GM12891 (cell line): ENCODE results near the gene BMS1.
"Not testable (repeated sequence)": the region's sequence is repeated elsewhere in the genome, so short reads cannot be mapped to it uniquely, and the experiment has no call there.

ENCODE experiments used
- DNase-seq: peaks from one replicate; pipeline ENCODE4 v3.0.0; 2011; ENCODE audit warnings: low spot score; ENCODE audit not compliant: insufficient read length
- FAIRE-seq: peaks from 2 replicates; lab custom pipeline; 2011; peaks lifted over from hg19 to GRCh38; lab: Jason Lieb, UNC
- PAX5 ChIP-seq: IDR thresholded peaks from 2 replicates; pipeline ENCODE4 v1.6.1; 2011; ENCODE audit warnings: low read length, moderate library complexity, mild to moderate bottlenecking; ENCODE audit not compliant: insufficient read depth, severe bottlenecking
- POLR2A ChIP-seq: IDR thresholded peaks from 2 replicates; pipeline ENCODE4 v1.6.1; 2011; ENCODE audit warnings: low read depth, low read length, control low read depth
- POLR2AphosphoS5 ChIP-seq: IDR thresholded peaks from 2 replicates; pipeline ENCODE4 v1.6.1; 2011; ENCODE audit warnings: low read depth, low read length, control low read depth
- POU2F2 ChIP-seq: IDR thresholded peaks from 2 replicates; pipeline ENCODE4 v1.6.1; 2011; ENCODE audit warnings: low read depth, mild to moderate bottlenecking, control low read depth, low read length, moderate library complexity
- SPI1 ChIP-seq: IDR thresholded peaks from 2 replicates; pipeline ENCODE4 v1.6.1; 2011; ENCODE audit warnings: low read depth, low read length, control low read depth
- TAF1 ChIP-seq: IDR thresholded peaks from 2 replicates; pipeline ENCODE4 v1.6.1; 2011; ENCODE audit warnings: low read depth, low read length, control low read depth

Gene BMS1

DNA sequence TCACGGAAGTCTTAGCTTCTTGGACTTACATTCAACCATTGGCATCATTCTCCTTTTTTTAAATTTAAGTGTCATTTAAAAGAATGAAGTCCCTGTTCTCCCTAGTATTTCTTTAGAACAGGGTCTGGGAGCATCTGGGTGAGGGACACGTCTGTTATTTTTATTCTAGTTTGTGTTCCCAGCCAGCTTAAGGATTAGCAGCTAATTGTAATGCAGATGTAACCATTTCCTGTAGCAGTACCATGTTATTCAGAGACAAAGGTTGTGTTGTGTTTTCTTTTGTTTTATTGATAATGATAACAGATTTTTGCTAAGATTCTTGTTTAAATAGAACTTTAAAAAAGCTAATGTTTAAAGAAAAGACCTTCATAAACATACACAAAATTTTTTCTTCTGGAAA, 34.3 kb downstream of the BMS1 start:
- TF ChIP-seq TAF1 (no peak), PAX5 (no peak), POLR2AphosphoS5 (no peak), SPI1 (no peak), POU2F2 (no peak), POLR2A (no peak)
- FAIRE-seq, result no peak

GRCh38 chr10:42817417-42817816, 34.8 kb downstream of the BMS1 start:
- not testable (repeated sequence) for DNase-seq, FAIRE-seq

More for the DNA sequence above, 34.3 kb downstream of the BMS1 start:
- no peak for DNase-seq

DNA sequence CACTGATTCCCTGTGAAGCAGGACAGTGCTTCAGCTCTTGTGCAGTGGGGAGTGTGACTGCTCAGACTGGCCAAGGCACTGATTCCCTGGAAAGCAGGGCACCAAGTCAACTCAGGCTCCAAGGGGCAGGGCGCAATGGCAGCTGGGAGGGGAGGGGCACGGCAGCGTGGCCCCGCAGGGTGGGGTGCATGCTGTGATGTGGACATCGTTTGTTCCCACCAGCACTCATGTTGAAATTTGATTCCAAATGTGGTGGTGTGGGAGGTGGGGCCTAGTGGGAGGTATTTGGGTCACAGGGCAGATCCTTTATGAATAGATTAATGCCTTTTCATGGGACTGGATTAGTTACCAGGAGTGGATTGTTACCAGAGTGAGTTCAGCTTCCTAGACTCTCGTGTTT, 44.2 kb downstream of the BMS1 start:
- FAIRE-seq, result not testable (repeated sequence)

GRCh38 chr10:42827201-42827600, 44.6 kb downstream of the BMS1 start:
- no peak for DNase-seq
- no peak for FAIRE-seq

More for the DNA sequence above, 44.2 kb downstream of the BMS1 start:
- not testable (repeated sequence) for DNase-seq

DNA sequence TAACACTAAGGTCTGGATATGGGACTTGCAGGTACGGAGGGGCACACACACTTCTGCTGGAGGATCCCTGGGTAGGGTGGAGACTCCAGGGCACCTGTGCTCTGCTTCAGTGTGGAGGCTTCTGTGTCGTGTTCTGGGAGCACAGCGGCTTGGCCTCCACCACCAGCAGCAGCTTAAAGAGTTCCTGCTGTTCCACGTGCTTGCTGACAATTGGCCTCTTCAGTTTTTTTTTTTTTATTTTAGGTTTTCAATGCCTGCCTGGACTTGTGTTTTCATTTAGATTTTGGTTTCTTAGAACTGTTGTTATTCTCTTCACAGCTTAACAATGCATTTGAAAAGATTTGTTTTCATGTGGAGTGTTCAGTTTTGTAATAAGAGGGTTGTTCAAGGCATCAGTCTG, 45.8 kb downstream of the BMS1 start:
- DNase-seq, FAIRE-seq: not testable (repeated sequence)

More at GRCh38 chr10:42827201-42827600, 44.6 kb downstream of the BMS1 start:
- TF ChIP-seq SPI1, result no peak
- no peak for TF ChIP-seq POLR2AphosphoS5
- no peak for TF ChIP-seq PAX5
- no peak for TF ChIP-seq TAF1
- no peak for TF ChIP-seq POU2F2
- TF ChIP-seq POLR2A, result no peak

GRCh38 chr10:42830237-42830636, 47.6 kb downstream of the BMS1 start:
- no peak for DNase-seq
- TF ChIP-seq PAX5 (no peak), POLR2AphosphoS5 (no peak)
- FAIRE-seq, result no peak

GRCh38 chr10:42836096-42836495, 53.5 kb downstream of the BMS1 start:
- FAIRE-seq (no peak), DNase-seq (no peak)
- TF ChIP-seq POLR2AphosphoS5 (no peak), SPI1 (no peak), PAX5 (no peak), TAF1 (no peak), POU2F2 (no peak), POLR2A (no peak)

- TF ChIP-seq TAF1, result no peak
- no peak for TF ChIP-seq POLR2A
- no peak for TF ChIP-seq POU2F2
- TF ChIP-seq SPI1, result no peak
- no peak for TF ChIP-seq PAX5
- TF ChIP-seq POLR2AphosphoS5, result no peak
- DNase-seq (no peak), FAIRE-seq (no peak)
Observed at GRCh38 chr10:42836771-42837468, 54.3 kb downstream of the BMS1 start.

DNA sequence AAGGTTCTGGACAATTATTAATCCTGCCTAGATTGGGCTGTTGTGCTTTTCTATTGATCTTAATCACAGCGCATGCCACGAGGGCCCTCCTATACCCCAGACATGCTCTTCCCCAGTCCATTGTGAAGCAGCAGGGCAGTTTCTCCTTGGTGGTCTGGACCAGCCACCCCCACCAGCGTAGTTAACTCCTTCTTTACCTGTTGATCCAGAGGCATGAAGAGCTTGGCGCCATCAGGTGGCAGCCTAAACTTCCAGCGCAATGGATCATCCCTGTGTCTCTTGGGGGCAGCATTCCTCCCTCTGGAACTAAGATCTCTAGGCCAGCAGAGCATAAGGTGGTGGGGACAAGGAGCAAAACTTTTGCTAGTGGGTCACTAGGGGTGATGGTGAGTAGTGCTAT, 62.2 kb downstream of the BMS1 start:
- FAIRE-seq, DNase-seq: not testable (repeated sequence)

DNA sequence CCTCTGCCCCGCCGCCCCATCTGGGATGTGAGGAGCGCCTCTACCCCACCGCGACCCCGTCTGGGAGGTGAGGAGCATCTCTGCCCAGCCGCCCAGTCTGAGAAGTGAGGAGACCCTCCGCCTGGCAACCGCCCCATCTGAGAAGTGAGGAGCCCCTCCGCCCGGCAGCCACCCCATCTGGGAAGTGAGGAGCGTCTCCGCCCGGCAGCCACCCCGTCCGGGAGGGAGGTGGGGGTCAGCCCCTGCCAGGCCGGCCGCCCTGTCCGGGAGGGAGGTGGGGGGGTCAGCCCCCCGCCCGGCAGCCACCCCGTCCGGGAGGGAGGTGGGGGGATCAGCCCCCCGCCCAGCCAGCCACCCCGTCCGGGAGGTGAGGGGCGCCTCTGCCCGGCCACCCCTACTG, 64.7 kb downstream of the BMS1 start:
- DNase-seq, FAIRE-seq: not testable (repeated sequence)

DNA sequence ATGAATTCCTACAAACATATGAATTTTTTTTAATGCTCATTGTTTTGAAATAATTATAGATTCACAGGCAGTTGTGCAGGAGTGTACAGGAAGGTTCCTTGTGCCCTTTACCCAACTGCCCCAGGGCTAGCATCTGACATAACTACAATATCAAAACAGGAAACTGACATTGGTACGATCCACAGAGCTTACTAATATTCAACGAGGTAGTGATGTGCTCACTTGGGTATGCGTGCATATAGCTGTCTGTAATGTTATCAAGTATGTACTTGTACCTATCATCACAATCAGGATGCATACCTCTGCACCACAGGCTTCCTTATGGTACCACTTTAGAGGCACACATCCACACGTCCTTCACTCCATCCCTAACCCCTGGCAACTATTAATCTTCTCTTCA, 68.3 kb downstream of the BMS1 start:
- DNase-seq (no peak), FAIRE-seq (no peak)
- TF ChIP-seq POU2F2 (no peak), SPI1 (no peak), PAX5 (no peak), POLR2AphosphoS5 (no peak), POLR2A (no peak), TAF1 (no peak)

- FAIRE-seq (no peak), DNase-seq (no peak)
- TF ChIP-seq POLR2AphosphoS5 (no peak), POLR2A (no peak)
Observed at GRCh38 chr10:42859256-42859655, 76.7 kb downstream of the BMS1 start.

DNA sequence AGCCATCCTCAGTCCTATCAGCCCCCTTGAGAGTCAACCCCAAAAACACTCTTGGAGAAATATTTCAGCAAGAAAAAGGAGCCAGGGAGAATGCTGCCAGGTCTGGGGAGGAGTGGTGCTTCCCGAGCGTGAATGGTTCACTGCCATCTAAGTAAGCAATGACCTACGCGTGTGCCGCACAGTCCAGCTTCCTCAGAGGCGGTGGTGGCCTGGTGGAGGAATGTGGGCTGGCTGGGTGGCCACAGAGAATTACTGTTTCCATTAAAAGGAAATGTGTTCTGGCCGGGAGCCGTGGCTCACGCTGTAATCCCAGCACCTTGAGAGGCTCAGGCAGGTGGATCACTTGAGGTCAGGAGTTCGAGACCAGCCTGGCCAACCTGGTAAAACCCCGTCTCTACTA, 77.4 kb downstream of the BMS1 start:
- not testable (repeated sequence) for DNase-seq, FAIRE-seq

GRCh38 chr10:42862801-42863200, 80.2 kb downstream of the BMS1 start:
- not testable (repeated sequence) for DNase-seq, FAIRE-seq
